Spleen (tissue), 11 donors: ENCODE data around the gene FUT8. TPM values are rescaled to one million over a fixed set of nuclear protein-coding genes. Genes with fewer than 3 reads are reported as not detected.

Experiments used
- DNase-seq: peaks from one replicate; pipeline ENCODE4 v3.0.0-alpha.2; 2020
- H3K27ac ChIP-seq, 8 donors: fragments of 200-600 bp; sonication (generic) in 7 of 8; 1 replicate in 4 of 8; 2 replicates in 4 of 8; pipeline versions ENCODE4 v1.5.0 to v1.8.0; 2016 to 2021; ENCODE audit warnings: inconsistent platforms in 4 of 8, mild to moderate bottlenecking in 4 of 8, moderate library complexity in 1 of 8
- H3K27me3 ChIP-seq, 7 donors: fragments of 200-600 bp; sonication (generic) in 6 of 7; replicated peaks in 1 of 7; 1 replicate in 4 of 7; 2 replicates in 3 of 7; pipeline versions ENCODE4 v1.5.0 to v1.8.0; 2016 to 2021; ENCODE audit warnings: inconsistent platforms in 3 of 7, mild to moderate bottlenecking in 1 of 7
- H3K36me3 ChIP-seq, 6 donors: fragments of 200-600 bp; sonication (generic) in 5 of 6; 1 replicate in 4 of 6; 2 replicates in 2 of 6; pipeline versions ENCODE4 v1.5.0 to v1.8.0; 2016 to 2021; ENCODE audit warnings: inconsistent platforms in 2 of 6
- H3K4me1 ChIP-seq, 6 donors: fragments of 200-600 bp; sonication (generic) in 5 of 6; 1 replicate in 3 of 6; 2 replicates in 3 of 6; pipeline versions ENCODE4 v1.5.0 to v1.8.0; 2016 to 2021; ENCODE audit warnings: inconsistent platforms in 3 of 6
- H3K4me3 ChIP-seq, 8 donors: fragments of 200-600 bp; sonication (generic) in 7 of 8; 1 replicate in 4 of 8; 2 replicates in 4 of 8; pipeline versions ENCODE4 v1.5.0 to v1.8.0; 2016 to 2021; ENCODE audit warnings: inconsistent platforms in 4 of 8, mild to moderate bottlenecking in 4 of 8, moderate library complexity in 2 of 8
- H3K9me3 ChIP-seq, 8 donors: fragments of 200-600 bp; sonication (generic) in 7 of 8; 1 replicate in 4 of 8; 2 replicates in 4 of 8; pipeline versions ENCODE4 v1.5.0 to v1.8.0; 2016 to 2021; ENCODE audit warnings: inconsistent platforms in 4 of 8
- POLR2A ChIP-seq, 3 donors: fragments of 450-650 bp; IDR thresholded peaks; one replicate each; pipeline ENCODE4 v1.5.1; 2017; ENCODE audit warnings: antibody characterized with exemption in 3 of 3, mild to moderate bottlenecking in 1 of 3
- POLR2AphosphoS5 ChIP-seq, 3 donors: sonication (generic); formaldehyde crosslinking; IDR thresholded peaks; one replicate each; pipeline ENCODE4 v1.5.1; 2017; ENCODE audit warnings: antibody characterized with exemption in 3 of 3
- WGBS, 5 donors: extraction: QIAGEN DNeasy Blood & Tissue Kit in 3 of 5; methylation state at CpG; one replicate each; pipeline versions ENCODE4 v1.1.5 to v1.1.7; 2013 to 2018; 5-methylcytosine and 5-hydroxymethylcytosine counted together
- intact Hi-C: fragments of 100-400 bp; cut with DNase I; formaldehyde crosslinking; loops from one replicate; pipeline ENCODE4 v1.15.0; 2023; ENCODE audit warnings: low total_unique reads
- polyA plus RNA-seq, 3 donors: library from polyadenylated mRNA; stranded (reverse); fragments of 200-250 nt; gene quantifications; one replicate each; pipeline ENCODE4 v1.2.1, GENCODE V29; 2013
- total RNA-seq, 7 donors: library from RNA; depleted of rRNA in 3 of 7; stranded (reverse); fragments of >200 nt in 3 of 7; fragmentation: NEBNext Ultra II Directional in 4 of 7; extraction: Animal tissue kit (Norgen Biotek cat#: 25700) in 4 of 7; gene quantifications; one replicate each; pipeline versions ENCODE4 v1.1.0 to v1.2.1, GENCODE V29; 2016 to 2021
- TF ChIP-seq, protein P1 (sequence below), 11 experiments: fragments of 200-600 bp in 7 of 11; fragments of 450-650 bp in 4 of 11; sonication (generic) in 4 of 11; IDR thresholded peaks in 8 of 11; conservative IDR thresholded peaks in 3 of 11; 1 replicate in 7 of 11; 2 replicates in 4 of 11; pipeline versions ENCODE4 v1.4.0 to v1.8.0; 2016 to 2021; ENCODE audit warnings: antibody characterized with exemption in 11 of 11, inconsistent platforms in 4 of 11, mild to moderate bottlenecking in 1 of 11
- donor health status: healthy with polysubstance abuse.
- donor health status: DM: no; HTN: no; CAD: no; lungs with moderate emphysema.
- donor health status: DM: no; HTN: no; CAD: no.
- donor health status: Bipolar disorder and iron deficiency.
- donor health status: healthy.
- donor health status: DM: no; HTN: no; CAD: no.
- donor health status: DM: yes; HTN: yes; CAD: no.

The FUT8 gene
- total and polyA plus RNA-seq, 10 donors = 9.4 to 75.1 (median 53.0) TPM

- Histone ChIP-seq H3K36me3 (no peaks in the 10 kb centered on the region), H3K27me3 (peaks cover 0 to 4% (median 0%) of the 10 kb centered on the region in 7 donors), H3K27ac (peak overlapping the region; percentile 91 to 97 (median 94)), H3K4me3 (peak overlapping the region; percentile 69 to 100 (median 87)), H3K4me1 (peaks cover 9 to 47% (median 33%) of the 10 kb centered on the region in 6 donors), H3K9me3 (no peaks in the 10 kb centered on the region)
- intact Hi-C loops = loop anchor here (10.0 kb wide), 2 partner anchors 237 to 543 kb away; no protein-coding TSS in a partner anchor
- TF ChIP-seq POLR2A (IDR thresholded peaks at IDR 0.05) (peak in 2 of 3 donors; percentile 11 to 73), POLR2AphosphoS5 (IDR thresholded peaks at IDR 0.05) (peak; percentile 88 to 98 (median 91))
- TF ChIP-seq, protein P1, sequence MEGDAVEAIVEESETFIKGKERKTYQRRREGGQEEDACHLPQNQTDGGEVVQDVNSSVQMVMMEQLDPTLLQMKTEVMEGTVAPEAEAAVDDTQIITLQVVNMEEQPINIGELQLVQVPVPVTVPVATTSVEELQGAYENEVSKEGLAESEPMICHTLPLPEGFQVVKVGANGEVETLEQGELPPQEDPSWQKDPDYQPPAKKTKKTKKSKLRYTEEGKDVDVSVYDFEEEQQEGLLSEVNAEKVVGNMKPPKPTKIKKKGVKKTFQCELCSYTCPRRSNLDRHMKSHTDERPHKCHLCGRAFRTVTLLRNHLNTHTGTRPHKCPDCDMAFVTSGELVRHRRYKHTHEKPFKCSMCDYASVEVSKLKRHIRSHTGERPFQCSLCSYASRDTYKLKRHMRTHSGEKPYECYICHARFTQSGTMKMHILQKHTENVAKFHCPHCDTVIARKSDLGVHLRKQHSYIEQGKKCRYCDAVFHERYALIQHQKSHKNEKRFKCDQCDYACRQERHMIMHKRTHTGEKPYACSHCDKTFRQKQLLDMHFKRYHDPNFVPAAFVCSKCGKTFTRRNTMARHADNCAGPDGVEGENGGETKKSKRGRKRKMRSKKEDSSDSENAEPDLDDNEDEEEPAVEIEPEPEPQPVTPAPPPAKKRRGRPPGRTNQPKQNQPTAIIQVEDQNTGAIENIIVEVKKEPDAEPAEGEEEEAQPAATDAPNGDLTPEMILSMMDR (IDR thresholded peaks at IDR 0.05 in 8 of 11, conservative IDR thresholded peaks at IDR 0.05 in 3 of 11) = no peak
- WGBS, 5 donors = 0 to 1% (median 0%) methylated on average over 17 to 31 of the region's 31 CpGs
- peak; percentile 96 for DNase-seq
These were observed 886 bp upstream of the FUT8 start for GRCh38 chr14:65411656-65412031.

DNA sequence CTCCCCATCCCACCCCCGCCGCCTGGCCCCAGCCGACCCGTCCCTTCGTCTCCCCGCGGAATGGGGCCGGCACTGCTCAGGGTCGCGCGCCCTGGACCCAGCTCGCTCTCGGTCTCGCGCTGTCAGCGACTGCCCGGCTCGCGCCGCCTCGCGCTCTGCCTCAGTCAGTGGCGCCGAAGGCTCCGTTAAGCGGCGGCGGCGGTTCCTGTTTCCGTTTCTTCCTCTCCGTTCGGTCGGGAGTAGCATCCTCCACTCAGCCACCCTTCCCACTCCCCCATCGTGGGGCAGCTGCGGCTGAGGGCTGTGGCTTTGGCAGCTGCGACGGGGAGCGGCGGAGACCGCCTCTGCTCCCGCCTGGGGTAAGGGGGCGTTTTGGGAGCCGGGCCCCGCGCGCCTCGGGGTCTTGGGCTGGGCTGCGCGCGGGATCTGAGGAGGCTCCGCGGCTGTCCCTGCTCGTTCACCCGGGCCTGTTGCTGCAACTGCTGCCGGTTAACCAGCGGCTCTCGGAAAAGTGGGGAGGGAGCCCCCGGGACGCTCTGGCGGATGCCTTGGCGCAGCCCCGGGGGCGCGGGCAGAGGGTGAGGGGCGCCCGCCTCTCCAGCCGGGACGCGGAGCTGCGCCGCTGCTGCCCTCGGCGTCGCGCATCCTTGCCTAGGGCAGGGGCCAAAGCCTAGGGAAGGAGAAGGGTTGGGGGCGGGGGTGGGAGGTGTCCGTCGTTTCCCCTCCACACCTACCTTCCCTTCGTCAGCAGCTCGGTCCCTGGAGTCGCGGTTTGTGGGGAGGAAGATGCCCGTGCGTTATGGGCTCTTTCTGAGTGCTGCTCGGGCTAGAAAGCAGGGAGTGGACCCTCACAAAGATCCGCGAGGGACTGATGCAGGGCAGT is 567 bp downstream of the FUT8 start:
- Histone ChIP-seq H3K4me1 (peaks cover 9 to 47% (median 33%) of the 10 kb centered on the region in 6 donors), H3K9me3 (no peaks in the 10 kb centered on the region), H3K27ac (peak overlapping the region; percentile 91 to 97 (median 94)), H3K36me3 (no peaks in the 10 kb centered on the region), H3K27me3 (peaks cover 0 to 4% (median 0%) of the 10 kb centered on the region in 7 donors), H3K4me3 (peak overlapping the region; percentile 69 to 100 (median 87))
- intact Hi-C loops = loop anchor here (10.0 kb wide), 2 partner anchors 238 to 542 kb away; no protein-coding TSS in a partner anchor
- no peak for TF ChIP-seq POLR2A (IDR thresholded peaks at IDR 0.05)
- TF ChIP-seq, protein P1 (IDR thresholded peaks at IDR 0.05 in 8 of 11, conservative IDR thresholded peaks at IDR 0.05 in 3 of 11) = no peak
- no peak for TF ChIP-seq POLR2AphosphoS5 (IDR thresholded peaks at IDR 0.05)
- 0 to 1% (median 1%) methylated on average over 39 to 87 of the region's 87 CpGs for WGBS, 5 donors
- DNase-seq = peak; percentile 95

DNA sequence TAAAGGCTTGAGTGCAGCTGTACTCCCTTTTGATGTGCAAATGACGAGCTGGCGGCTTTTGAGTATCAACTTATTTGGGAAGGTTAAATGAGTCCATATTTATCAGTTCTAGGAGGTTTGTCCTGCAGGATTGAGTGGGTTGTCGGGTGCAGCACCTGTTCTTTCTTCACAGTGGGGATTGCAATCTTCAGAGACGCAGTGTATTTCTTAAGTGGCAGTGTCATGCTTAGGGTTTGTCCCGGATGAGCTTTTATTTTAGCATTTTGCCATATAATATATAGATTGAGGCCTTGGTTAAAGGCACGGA is 1.2 kb downstream of the FUT8 start:
- TF ChIP-seq, protein P1 (IDR thresholded peaks at IDR 0.05 in 8 of 11, conservative IDR thresholded peaks at IDR 0.05 in 3 of 11) = no peak
- no peak for TF ChIP-seq POLR2A (IDR thresholded peaks at IDR 0.05)
- no peak for TF ChIP-seq POLR2AphosphoS5 (IDR thresholded peaks at IDR 0.05)
- H3K27me3 ChIP-seq = peaks cover 0 to 4% (median 0%) of the 10 kb centered on the region in 7 donors
- peak overlapping the region in 7 of 8 donors; percentile 91 to 97 (median 94) for H3K27ac ChIP-seq
- no peaks in the 10 kb centered on the region for H3K9me3 ChIP-seq
- peak overlapping the region; percentile 69 to 100 (median 87) for H3K4me3 ChIP-seq
- peaks cover 9 to 47% (median 33%) of the 10 kb centered on the region in 6 donors for H3K4me1 ChIP-seq
- H3K36me3 ChIP-seq = no peaks in the 10 kb centered on the region
- DNase-seq = no peak
- WGBS, 5 donors = 10 to 22% (median 13%) methylated on average over 6 of the region's 6 CpGs
- intact Hi-C loops = loop anchor here (10.0 kb wide), 2 partner anchors 239 to 541 kb away; no protein-coding TSS in a partner anchor
